ENCODE results near the gene BMI1. TPM values are rescaled to one million over a fixed set of nuclear protein-coding genes. Genes with fewer than 3 reads are reported as not detected.

BMI1 gene
- total RNA-seq, 1 experiment from 2014 or later: 81.1 TPM

DNA sequence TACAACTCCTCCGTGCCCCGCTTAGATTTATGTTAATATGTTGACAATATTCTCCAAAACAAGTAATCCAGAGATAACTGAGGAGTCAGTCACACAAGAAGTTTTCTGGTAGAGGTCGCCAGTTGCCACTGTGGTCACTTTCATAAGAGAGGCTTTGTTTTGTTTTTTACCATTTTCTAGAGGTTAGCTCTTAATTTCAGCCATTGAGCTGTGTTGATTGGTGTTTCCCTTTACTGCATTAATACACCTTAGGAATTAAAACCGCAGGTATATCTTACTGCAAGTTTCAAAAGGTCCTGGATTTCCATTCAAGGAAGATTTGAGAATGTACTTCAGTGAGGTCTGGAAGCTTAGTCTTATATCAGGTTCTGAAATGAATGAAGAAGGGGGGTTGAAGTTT, 3.5 kb downstream of the BMI1 start:
- CTCF ChIA-PET: no interaction called here

GRCh38 chr10:22324893-22325271, 4.0 kb downstream of the BMI1 start:
- DNase-seq (ENCODE audit: low read depth, low spot score) (no peak), ATAC-seq (no peak)
- BruUV-seq (replicated peaks): no TSS peak
- peak overlapping the region; percentile 46 to 68 for H3K4me3 ChIP-seq (replicated peaks in 1 of 2; ENCODE audit: low read depth in 1 of 2, low read length in 2 of 2)
- H3K9me3 ChIP-seq (ENCODE audit: control insufficient read depth in 1 of 2, insufficient read depth in 1 of 2, low read depth in 1 of 2, low read length in 2 of 2): no peaks in the 10 kb centered on the region
- peaks cover 54% of the 10 kb centered on the region for H3K79me2 ChIP-seq (ENCODE audit: insufficient read depth, low read length)
- H3K4me1 ChIP-seq (ENCODE audit: control insufficient read depth in 1 of 2, insufficient read depth in 2 of 2, low read length in 2 of 2): peaks cover 6 to 40% of the 10 kb centered on the region in 2 experiments; a peak in 3 of 4 replicates
- intact Hi-C loops (cut with micrococcal nuclease): loop anchor here (5.0 kb wide), 1 partner anchor 323 kb away; the partner anchor contains the start of gene DNAJC1
- H2AFZ ChIP-seq (ENCODE audit: low read depth, low read length, poor library complexity, severe bottlenecking): no peak overlapping the region
- peaks cover 15 to 26% of the 10 kb centered on the region in 2 experiments; a peak in 3 of 4 replicates for H3K36me3 ChIP-seq (ENCODE audit: control insufficient read depth in 1 of 2, insufficient read depth in 2 of 2, low read length in 2 of 2)
- no peaks in the 10 kb centered on the region for H3K9me2 ChIP-seq (ENCODE audit: insufficient read depth)
- H3K4me2 ChIP-seq (ENCODE audit: low read length): peak overlapping the region; percentile 88
- CTCF ChIA-PET: interaction anchor here (0.6 kb wide), 1 partner anchor 66 kb away, joined by 9 read pairs; no protein-coding TSS in a partner anchor
- RAD21 ChIA-PET (ENCODE audit: low non-redundant PET in 1 of 2, low total read pairs in 2 of 2, uncharacterized antibody in 2 of 2, unreplicated experiment in 2 of 2): no interaction called here
- peak overlapping the region; percentile 62 for H3K9ac ChIP-seq (ENCODE audit: low read length)
- POLR2A ChIA-PET: interaction anchor here (1.0 to 1.1 kb wide), 2 partner anchors 15 to 112 kb away, joined by 3 to 4 read pairs; no protein-coding TSS in a partner anchor
- TF ChIP-seq EGR1 (IDR thresholded peaks at IDR 0.05; ENCODE audit: low read depth) (0 out of 2 replicates have a peak, but pooled peaks have one; percentile 5), ZFX (IDR thresholded peaks at IDR 0.05) (no peak)
- TF ChIP-seq, protein P1, sequence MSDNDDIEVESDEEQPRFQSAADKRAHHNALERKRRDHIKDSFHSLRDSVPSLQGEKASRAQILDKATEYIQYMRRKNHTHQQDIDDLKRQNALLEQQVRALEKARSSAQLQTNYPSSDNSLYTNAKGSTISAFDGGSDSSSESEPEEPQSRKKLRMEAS (IDR thresholded peaks at IDR 0.05): no peak
- H4K20me1 ChIP-seq (ENCODE audit: insufficient read depth): peaks cover 20% of the 10 kb centered on the region; the same call in 1 of the 2 replicates
- H3K27ac ChIP-seq (ENCODE audit: low read depth, low read length): no peak overlapping the region
- H3K27me3 ChIP-seq (ENCODE audit: insufficient read depth, low read length): peaks cover 25% of the 10 kb centered on the region

More for the DNA sequence above, 3.5 kb downstream of the BMI1 start:
- H3K9ac ChIP-seq (ENCODE audit: low read length): peak overlapping the region; percentile 62
- DNase-seq (ENCODE audit: low read depth, low spot score) (no peak), ATAC-seq (no peak)
- H3K4me3 ChIP-seq (replicated peaks in 1 of 2; ENCODE audit: low read depth in 1 of 2, low read length in 2 of 2): peak overlapping the region; percentile 46 to 68
- intact Hi-C loops (cut with micrococcal nuclease): loop anchor here (5.0 kb wide), 1 partner anchor 322 kb away; the partner anchor contains the start of gene DNAJC1
- H4K20me1 ChIP-seq (ENCODE audit: insufficient read depth): peaks cover 20% of the 10 kb centered on the region; the same call in 1 of the 2 replicates
- no peaks in the 10 kb centered on the region for H3K9me2 ChIP-seq (ENCODE audit: insufficient read depth)
- no TSS peak for BruUV-seq (replicated peaks)
- no peaks in the 10 kb centered on the region for H3K9me3 ChIP-seq (ENCODE audit: control insufficient read depth in 1 of 2, insufficient read depth in 1 of 2, low read depth in 1 of 2, low read length in 2 of 2)
- peaks cover 11 to 21% of the 10 kb centered on the region in 2 experiments; a peak in 3 of 4 replicates for H3K36me3 ChIP-seq (ENCODE audit: control insufficient read depth in 1 of 2, insufficient read depth in 2 of 2, low read length in 2 of 2)
- peaks cover 54% of the 10 kb centered on the region for H3K79me2 ChIP-seq (ENCODE audit: insufficient read depth, low read length)
- POLR2A ChIA-PET: interaction anchor here (1.1 kb wide), 1 partner anchor 16 kb away, joined by 3 read pairs; no protein-coding TSS in a partner anchor
- H3K27ac ChIP-seq (ENCODE audit: low read depth, low read length): no peak overlapping the region
- peaks cover 7 to 45% of the 10 kb centered on the region in 2 experiments; a peak in 3 of 4 replicates for H3K4me1 ChIP-seq (ENCODE audit: control insufficient read depth in 1 of 2, insufficient read depth in 2 of 2, low read length in 2 of 2)
- H3K4me2 ChIP-seq (ENCODE audit: low read length): peak overlapping the region; percentile 88
- RAD21 ChIA-PET (ENCODE audit: low non-redundant PET in 1 of 2, low total read pairs in 2 of 2, uncharacterized antibody in 2 of 2, unreplicated experiment in 2 of 2): no interaction called here
- no peak for TF ChIP-seq SP1 (IDR thresholded peaks at IDR 0.05; ENCODE audit: low read depth)
- no peak overlapping the region for H2AFZ ChIP-seq (ENCODE audit: low read depth, low read length, poor library complexity, severe bottlenecking)
- peaks cover 25% of the 10 kb centered on the region for H3K27me3 ChIP-seq (ENCODE audit: insufficient read depth, low read length)
